ENCODE results near the gene DCAF7.

DCAF7 gene

DNA sequence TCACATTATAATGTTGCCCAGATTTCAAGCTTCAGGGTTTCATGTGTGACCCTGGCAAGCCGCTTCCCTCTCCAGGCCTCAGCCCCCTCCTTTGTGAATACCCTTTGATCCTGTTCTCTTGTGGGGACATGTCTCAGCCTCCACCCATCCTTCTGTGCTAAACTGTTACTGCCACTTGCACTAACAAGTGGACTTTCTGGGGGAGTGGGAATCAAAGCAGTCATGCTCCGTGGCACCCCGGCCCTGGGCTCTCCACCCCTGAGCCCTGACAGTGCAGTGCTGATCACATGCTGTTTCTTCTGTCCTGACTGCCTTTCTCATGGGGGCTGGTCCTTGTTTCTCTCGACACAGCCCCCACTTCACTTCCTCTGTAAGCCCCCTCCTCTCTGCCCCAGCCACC is 9.7 kb upstream of the DCAF7 start:
- Mint-ChIP-seq H3K9me3 (no peaks in the 10 kb centered on the region), H3K4me3 (no peak overlapping the region), H3K27ac (peak overlapping the region; percentile 76), H3K36me3 (ENCODE audit: low read depth) (no peaks in the 10 kb centered on the region), H3K27me3 (ENCODE audit: low read depth, poor library complexity) (peaks cover 50% of the 10 kb centered on the region), H3K4me1 (peaks cover 19% of the 10 kb centered on the region)
- TF ChIP-seq, protein P1, sequence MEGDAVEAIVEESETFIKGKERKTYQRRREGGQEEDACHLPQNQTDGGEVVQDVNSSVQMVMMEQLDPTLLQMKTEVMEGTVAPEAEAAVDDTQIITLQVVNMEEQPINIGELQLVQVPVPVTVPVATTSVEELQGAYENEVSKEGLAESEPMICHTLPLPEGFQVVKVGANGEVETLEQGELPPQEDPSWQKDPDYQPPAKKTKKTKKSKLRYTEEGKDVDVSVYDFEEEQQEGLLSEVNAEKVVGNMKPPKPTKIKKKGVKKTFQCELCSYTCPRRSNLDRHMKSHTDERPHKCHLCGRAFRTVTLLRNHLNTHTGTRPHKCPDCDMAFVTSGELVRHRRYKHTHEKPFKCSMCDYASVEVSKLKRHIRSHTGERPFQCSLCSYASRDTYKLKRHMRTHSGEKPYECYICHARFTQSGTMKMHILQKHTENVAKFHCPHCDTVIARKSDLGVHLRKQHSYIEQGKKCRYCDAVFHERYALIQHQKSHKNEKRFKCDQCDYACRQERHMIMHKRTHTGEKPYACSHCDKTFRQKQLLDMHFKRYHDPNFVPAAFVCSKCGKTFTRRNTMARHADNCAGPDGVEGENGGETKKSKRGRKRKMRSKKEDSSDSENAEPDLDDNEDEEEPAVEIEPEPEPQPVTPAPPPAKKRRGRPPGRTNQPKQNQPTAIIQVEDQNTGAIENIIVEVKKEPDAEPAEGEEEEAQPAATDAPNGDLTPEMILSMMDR (IDR thresholded peaks at IDR 0.05) = no peak
- peak; percentile 27 for DNase-seq

DNA sequence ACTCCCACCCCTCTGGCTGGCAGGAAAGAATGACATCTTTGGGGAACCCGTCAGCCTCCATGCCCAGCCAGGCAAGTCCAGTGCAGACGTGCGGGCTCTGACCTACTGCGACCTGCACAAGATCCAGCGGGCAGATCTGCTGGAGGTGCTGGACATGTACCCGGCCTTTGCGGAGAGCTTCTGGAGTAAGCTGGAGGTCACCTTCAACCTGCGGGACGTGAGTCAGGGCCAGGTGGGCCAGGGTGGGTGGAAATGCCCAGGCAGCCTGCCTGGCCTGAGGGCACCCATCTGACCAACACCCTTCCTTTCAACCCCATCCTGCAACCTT is 8.1 kb upstream of the DCAF7 start:
- Mint-ChIP-seq H3K27ac (no peak overlapping the region), H3K27me3 (ENCODE audit: low read depth, poor library complexity) (peaks cover 40% of the 10 kb centered on the region), H3K9me3 (no peaks in the 10 kb centered on the region), H3K36me3 (ENCODE audit: low read depth) (no peaks in the 10 kb centered on the region), H3K4me3 (no peak overlapping the region), H3K4me1 (peaks cover 19% of the 10 kb centered on the region)
- TF ChIP-seq, protein P1 (IDR thresholded peaks at IDR 0.05) = no peak
- DNase-seq = no peak

DNA sequence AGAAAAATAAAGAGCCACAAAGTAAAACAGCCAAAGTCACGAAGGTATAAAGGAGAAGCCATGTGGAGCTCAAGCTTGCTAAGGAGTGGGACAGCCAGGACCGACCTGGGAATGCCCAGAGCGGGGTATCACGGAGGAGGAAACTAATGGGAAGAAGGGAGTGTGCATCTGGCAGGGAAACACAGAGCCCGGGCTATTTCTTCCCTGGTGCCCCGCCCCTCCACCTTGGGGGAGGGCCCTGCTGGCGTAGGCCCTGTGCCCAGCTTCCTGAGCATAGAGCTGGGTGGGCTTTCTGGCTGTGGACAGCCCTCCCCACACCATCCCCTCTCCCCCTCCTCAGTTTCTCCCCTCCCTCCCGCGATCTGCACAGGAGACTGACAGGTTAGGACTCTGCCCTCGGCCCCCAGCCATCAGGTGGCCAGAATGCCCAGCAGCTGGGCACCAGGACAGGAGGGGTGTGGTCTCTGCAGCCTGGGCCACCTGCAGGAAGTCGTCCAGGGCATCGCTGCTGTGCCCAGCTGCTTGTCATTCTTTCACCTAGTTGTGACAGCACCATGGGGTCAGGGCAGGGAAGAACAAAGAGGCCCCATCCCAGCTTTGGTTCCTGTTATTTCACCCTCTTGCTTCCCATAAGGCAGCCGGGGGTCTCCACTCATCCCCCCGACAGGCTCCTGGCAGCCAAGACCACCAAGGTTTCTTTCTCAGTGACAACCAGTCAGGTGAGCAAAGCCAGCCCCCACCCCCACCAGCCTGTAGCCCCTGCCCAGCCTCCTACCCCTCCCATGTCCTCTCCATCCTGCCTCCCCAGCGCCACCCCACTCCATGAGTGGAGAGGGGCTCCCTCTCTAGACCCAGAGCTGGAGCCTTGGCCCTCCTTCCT is 7.1 kb upstream of the DCAF7 start:
- peaks cover 19% of the 10 kb centered on the region for H3K4me1 Mint-ChIP-seq
- DNase-seq = no peak
- TF ChIP-seq, protein P1 (IDR thresholded peaks at IDR 0.05) = no peak
- H3K36me3 Mint-ChIP-seq (ENCODE audit: low read depth) = no peaks in the 10 kb centered on the region
- H3K27ac Mint-ChIP-seq = no peak overlapping the region
- peaks cover 40% of the 10 kb centered on the region for H3K27me3 Mint-ChIP-seq (ENCODE audit: low read depth, poor library complexity)
- no peak overlapping the region for H3K4me3 Mint-ChIP-seq
- H3K9me3 Mint-ChIP-seq = no peaks in the 10 kb centered on the region

DNA sequence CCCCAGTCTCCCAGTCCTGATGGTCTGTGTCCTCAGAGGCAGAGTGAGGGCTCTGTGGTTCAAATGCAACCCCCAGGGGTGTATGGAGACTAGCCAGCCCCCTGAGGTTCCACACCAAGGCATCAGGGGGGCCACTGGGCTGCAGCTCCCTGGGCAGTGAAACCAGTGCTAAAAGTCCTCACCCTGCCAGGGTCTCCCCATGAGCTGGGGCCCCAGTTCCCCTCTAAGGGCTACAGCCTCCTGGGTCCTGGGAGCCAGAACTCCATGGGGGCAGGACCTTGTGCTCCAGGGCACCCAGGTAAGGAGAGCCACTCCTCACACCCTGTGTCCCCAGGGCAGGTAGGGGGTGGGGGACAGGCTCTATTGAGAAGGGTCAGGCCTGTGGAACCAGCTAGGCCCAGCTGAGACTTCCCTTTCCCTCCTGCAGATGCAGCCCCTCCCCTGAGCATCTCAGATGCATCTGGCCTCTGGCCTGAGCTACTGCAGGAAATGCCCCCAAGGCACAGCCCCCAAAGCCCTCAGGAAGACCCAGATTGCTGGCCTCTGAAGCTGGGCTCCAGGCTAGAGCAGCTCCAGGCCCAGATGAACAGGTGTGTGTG is 6.4 kb upstream of the DCAF7 start:
- TF ChIP-seq, protein P1 (IDR thresholded peaks at IDR 0.05) = no peak
- Mint-ChIP-seq H3K4me1 (peaks cover 19% of the 10 kb centered on the region), H3K9me3 (no peaks in the 10 kb centered on the region), H3K36me3 (ENCODE audit: low read depth) (no peaks in the 10 kb centered on the region), H3K27me3 (ENCODE audit: low read depth, poor library complexity) (peaks cover 33% of the 10 kb centered on the region), H3K4me3 (no peak overlapping the region), H3K27ac (no peak overlapping the region)
- DNase-seq = no peak

DNA sequence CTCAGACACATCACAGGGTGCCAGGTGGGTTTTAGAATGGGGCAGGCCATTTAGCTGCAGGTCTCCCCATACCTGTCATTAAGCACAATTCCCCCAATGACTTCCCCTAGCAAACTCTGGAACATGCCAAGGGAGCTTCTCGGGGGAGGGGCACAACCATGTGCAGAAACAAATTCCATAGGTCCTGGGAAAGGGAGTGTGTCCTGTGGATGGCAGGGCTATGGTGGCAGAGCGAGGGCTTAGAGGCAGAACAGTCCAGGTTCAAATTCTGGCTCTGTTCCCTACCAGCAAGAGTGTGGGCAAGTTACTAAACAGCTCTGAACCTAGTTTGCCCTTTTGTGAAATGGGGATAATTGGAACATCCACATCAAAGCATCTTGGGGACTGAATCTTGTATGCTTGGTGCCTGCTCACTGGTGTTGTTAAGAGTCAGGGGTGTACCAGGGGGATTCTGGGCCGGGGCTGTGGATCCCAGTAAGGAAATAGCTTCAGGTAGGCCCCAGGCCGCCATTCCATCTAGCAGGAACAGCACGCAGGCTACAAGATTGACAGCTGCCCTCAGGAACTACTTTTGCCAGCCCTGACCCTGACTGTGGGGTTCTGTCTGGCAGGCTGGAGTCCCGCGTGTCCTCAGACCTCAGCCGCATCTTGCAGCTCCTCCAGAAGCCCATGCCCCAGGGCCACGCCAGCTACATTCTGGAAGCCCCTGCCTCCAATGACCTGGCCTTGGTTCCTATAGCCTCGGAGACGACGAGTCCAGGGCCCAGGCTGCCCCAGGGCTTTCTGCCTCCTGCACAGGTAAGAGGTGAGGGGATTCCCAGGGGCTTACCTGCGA is 5.6 kb upstream of the DCAF7 start:
- Mint-ChIP-seq H3K4me1 (peaks cover 19% of the 10 kb centered on the region), H3K4me3 (no peak overlapping the region), H3K27ac (no peak overlapping the region), H3K36me3 (ENCODE audit: low read depth) (no peaks in the 10 kb centered on the region), H3K27me3 (ENCODE audit: low read depth, poor library complexity) (peaks cover 26% of the 10 kb centered on the region), H3K9me3 (no peaks in the 10 kb centered on the region)
- TF ChIP-seq, protein P1 (IDR thresholded peaks at IDR 0.05) = no peak
- no peak for DNase-seq

Measured in nephron progenitor cell (in vitro differentiated cells).